CD4-positive, alpha-beta memory T cell (primary cell): ENCODE measurements around the gene PLPP3. TPM values are rescaled to one million over a fixed set of nuclear protein-coding genes. Genes with fewer than 3 reads are reported as not detected.

Experiments
- CTCF ChIA-PET: fragments of 350-600 bp; sonication (Branson Sonifier 250); formaldehyde crosslinking; loops from one replicate; lab custom pipeline; 2021; ENCODE audit warnings: inconsistent platforms; ENCODE audit not compliant: partially characterized antibody; lab: Charles Lee
- POLR2A ChIA-PET: fragments of 350-600 bp; sonication (Branson Sonifier 250); formaldehyde crosslinking; loops from one replicate; lab custom pipeline; 2021; ENCODE audit not compliant: partially characterized antibody; lab: Charles Lee
- DNase-seq, 5 donors: peaks; one replicate each; pipeline versions ENCODE4 v3.0.0 to v3.0.0-alpha.2; 2020 to 2022; ENCODE audit warnings: mixed read lengths in 1 of 5
- H3K27ac ChIP-seq: one replicate; pipeline ENCODE4 v1.7.0; 2013; ENCODE audit warnings: low read depth, low read length
- H3K27me3 ChIP-seq: 2 replicates; pipeline ENCODE4 v1.7.0; 2013; ENCODE audit warnings: mild to moderate bottlenecking, low read length, moderate library complexity; ENCODE audit not compliant: insufficient read depth
- H3K36me3 ChIP-seq: 2 replicates; pipeline ENCODE4 v1.7.0; 2013; ENCODE audit warnings: mild to moderate bottlenecking, low read length, moderate library complexity; ENCODE audit not compliant: insufficient read depth
- H3K4me1 ChIP-seq: 2 replicates; pipeline ENCODE4 v1.7.0; 2013; ENCODE audit warnings: mild to moderate bottlenecking, low read length, moderate library complexity; ENCODE audit not compliant: insufficient read depth
- H3K4me3 ChIP-seq, 2 donors: one replicate each; pipeline ENCODE4 v1.7.0; 2013; ENCODE audit warnings: low read length in 2 of 2, mild to moderate bottlenecking in 1 of 2
- H3K9me3 ChIP-seq, 2 donors: one replicate each; pipeline ENCODE4 v1.7.0; 2013; ENCODE audit warnings: low read length in 2 of 2, control low read depth in 1 of 2; ENCODE audit not compliant: control insufficient read depth in 1 of 2
- H3K27ac Mint-ChIP-seq, 7 donors: one replicate each; pipeline ENCODE4 v1.8.0; 2020 to 2021; ENCODE audit warnings: mixed read lengths in 7 of 7, mild to moderate bottlenecking in 6 of 7, inconsistent platforms in 3 of 7, moderate library complexity in 3 of 7
- H3K27me3 Mint-ChIP-seq, 2 donors: one replicate each; pipeline ENCODE4 v1.8.0; 2020 to 2021; ENCODE audit warnings: mixed read lengths in 2 of 2
- H3K36me3 Mint-ChIP-seq, 2 donors: one replicate each; pipeline ENCODE4 v1.8.0; 2020 to 2021; ENCODE audit warnings: mixed read lengths in 2 of 2, inconsistent platforms in 1 of 2, mild to moderate bottlenecking in 1 of 2
- H3K4me1 Mint-ChIP-seq, 4 donors: one replicate each; pipeline ENCODE4 v1.8.0; 2020 to 2021; ENCODE audit warnings: mixed read lengths in 4 of 4, mild to moderate bottlenecking in 1 of 4
- H3K4me3 Mint-ChIP-seq, 8 donors: one replicate each; pipeline ENCODE4 v1.8.0; 2020 to 2021; ENCODE audit warnings: mixed read lengths in 8 of 8, mild to moderate bottlenecking in 7 of 8, moderate library complexity in 6 of 8, inconsistent platforms in 3 of 8
- H3K9me3 Mint-ChIP-seq, 8 donors: one replicate each; pipeline ENCODE4 v1.8.0; 2020 to 2021; ENCODE audit warnings: mixed read lengths in 8 of 8, mild to moderate bottlenecking in 5 of 8, inconsistent platforms in 3 of 8, moderate library complexity in 1 of 8
- intact Hi-C: fragments of 100-400 bp; cut with micrococcal nuclease; formaldehyde crosslinking; loops from one replicate; pipeline ENCODE4 v1.15.1; 2023
- polyA plus RNA-seq, 2 donors: library from polyadenylated mRNA; unstranded; fragments of 300-500 nt; fragmentation: Illumina TruSeq; gene quantifications; one replicate each; pipeline ENCODE4 v1.2.3, GENCODE V29; 2021
- total RNA-seq, 2 experiments: library from RNA; stranded (reverse); gene quantifications; one replicate each; pipeline ENCODE4 v1.2.3, GENCODE V29; 2021

The PLPP3 gene
- total and polyA plus RNA-seq, 4 experiments from 2014 or later: 0.61 to 0.94 TPM; not detected in 2

GRCh38 chr1:56484695-56485094 lies 94.7 kb downstream of the PLPP3 start:
- Histone ChIP-seq H3K27ac (no peak overlapping the region), H3K36me3 (no peaks in the 10 kb centered on the region), H3K9me3 (no peaks in the 10 kb centered on the region), H3K27me3 (no peaks in the 10 kb centered on the region), H3K4me3 (no peak overlapping the region), H3K4me1 (no peaks in the 10 kb centered on the region)
- POLR2A ChIA-PET: no interaction called here
- Mint-ChIP-seq H3K27me3 (peaks cover 5 to 10% of the 10 kb centered on the region in 2 donors), H3K9me3 (peaks cover 0 to 18% (median 3%) of the 10 kb centered on the region in 8 donors), H3K4me3 (no peak overlapping the region), H3K4me1 (no peaks in the 10 kb centered on the region), H3K36me3 (no peaks in the 10 kb centered on the region), H3K27ac (no peak overlapping the region)
- CTCF ChIA-PET: no interaction called here
- intact Hi-C loops: no loop called here
- no peak for DNase-seq

GRCh38 chr1:56483104-56483503 lies 96.3 kb downstream of the PLPP3 start:
- H3K27me3 Mint-ChIP-seq: peaks cover 13 to 20% of the 10 kb centered on the region in 2 donors
- H3K9me3 Mint-ChIP-seq: peaks cover 0 to 15% (median 3%) of the 10 kb centered on the region in 8 donors
- intact Hi-C loops: no loop called here
- Histone ChIP-seq H3K9me3 (no peaks in the 10 kb centered on the region), H3K4me1 (no peaks in the 10 kb centered on the region), H3K27ac (no peak overlapping the region), H3K36me3 (no peaks in the 10 kb centered on the region), H3K4me3 (no peak overlapping the region), H3K27me3 (no peaks in the 10 kb centered on the region)
- POLR2A ChIA-PET: no interaction called here
- no peak for DNase-seq
- no peak overlapping the region for H3K27ac Mint-ChIP-seq
- H3K4me3 Mint-ChIP-seq: no peak overlapping the region
- CTCF ChIA-PET: no interaction called here
- no peaks in the 10 kb centered on the region for H3K4me1 Mint-ChIP-seq
- H3K36me3 Mint-ChIP-seq: no peaks in the 10 kb centered on the region

- Histone ChIP-seq H3K4me3 (no peak overlapping the region), H3K27ac (no peak overlapping the region), H3K36me3 (no peaks in the 10 kb centered on the region), H3K4me1 (no peaks in the 10 kb centered on the region), H3K27me3 (no peaks in the 10 kb centered on the region), H3K9me3 (no peaks in the 10 kb centered on the region)
- Mint-ChIP-seq H3K9me3 (peaks cover 0 to 15% (median 3%) of the 10 kb centered on the region in 8 donors), H3K27ac (no peak overlapping the region), H3K4me1 (no peaks in the 10 kb centered on the region), H3K4me3 (no peak overlapping the region), H3K27me3 (peaks cover 13 to 20% of the 10 kb centered on the region in 2 donors), H3K36me3 (no peaks in the 10 kb centered on the region)
- ChIA-PET POLR2A (no interaction called here), CTCF (no interaction called here)
- no peak for DNase-seq
- intact Hi-C loops: no loop called here
Observed at GRCh38 chr1:56482486-56482885, 96.9 kb downstream of the PLPP3 start.

- Mint-ChIP-seq H3K4me1 (no peaks in the 10 kb centered on the region), H3K4me3 (no peak overlapping the region), H3K27ac (no peak overlapping the region), H3K36me3 (no peaks in the 10 kb centered on the region), H3K9me3 (peaks cover 0 to 20% (median 3%) of the 10 kb centered on the region in 8 donors), H3K27me3 (peaks cover 16 to 27% of the 10 kb centered on the region in 2 donors)
- ChIA-PET POLR2A (no interaction called here), CTCF (no interaction called here)
- Histone ChIP-seq H3K9me3 (no peaks in the 10 kb centered on the region), H3K36me3 (no peaks in the 10 kb centered on the region), H3K4me1 (no peaks in the 10 kb centered on the region), H3K27ac (no peak overlapping the region), H3K27me3 (no peaks in the 10 kb centered on the region), H3K4me3 (no peak overlapping the region)
- DNase-seq: no peak
- intact Hi-C loops: no loop called here
Observed at GRCh38 chr1:56481140-56481694, 98.1 kb downstream of the PLPP3 start.

GRCh38 chr1:56478734-56479133 lies 100.6 kb downstream of the PLPP3 start:
- H3K4me1 Mint-ChIP-seq: no peaks in the 10 kb centered on the region
- DNase-seq: no peak
- CTCF ChIA-PET: no interaction called here
- Histone ChIP-seq H3K27me3 (no peaks in the 10 kb centered on the region), H3K27ac (no peak overlapping the region), H3K9me3 (no peaks in the 10 kb centered on the region), H3K4me3 (no peak overlapping the region), H3K4me1 (no peaks in the 10 kb centered on the region), H3K36me3 (no peaks in the 10 kb centered on the region)
- H3K36me3 Mint-ChIP-seq: no peaks in the 10 kb centered on the region
- H3K27ac Mint-ChIP-seq: no peak overlapping the region
- H3K9me3 Mint-ChIP-seq: peaks cover 0 to 15% (median 1%) of the 10 kb centered on the region in 8 donors
- peaks cover 15 to 35% of the 10 kb centered on the region in 2 donors for H3K27me3 Mint-ChIP-seq
- POLR2A ChIA-PET: no interaction called here
- intact Hi-C loops: no loop called here
- no peak overlapping the region for H3K4me3 Mint-ChIP-seq

- Mint-ChIP-seq H3K36me3 (no peaks in the 10 kb centered on the region), H3K9me3 (peaks cover 0 to 7% (median under 1%) of the 10 kb centered on the region in 8 donors), H3K27ac (no peak overlapping the region), H3K4me3 (no peak overlapping the region), H3K4me1 (no peaks in the 10 kb centered on the region), H3K27me3 (peaks cover 15 to 35% of the 10 kb centered on the region in 2 donors)
- Histone ChIP-seq H3K36me3 (no peaks in the 10 kb centered on the region), H3K4me1 (no peaks in the 10 kb centered on the region), H3K4me3 (no peak overlapping the region), H3K9me3 (no peaks in the 10 kb centered on the region), H3K27ac (no peak overlapping the region), H3K27me3 (no peaks in the 10 kb centered on the region)
- ChIA-PET CTCF (no interaction called here), POLR2A (no interaction called here)
- intact Hi-C loops: no loop called here
- DNase-seq: no peak
Observed at GRCh38 chr1:56477164-56478111, 101.9 kb downstream of the PLPP3 start.

- no peak overlapping the region for H3K27ac Mint-ChIP-seq
- Histone ChIP-seq H3K27ac (no peak overlapping the region), H3K9me3 (no peaks in the 10 kb centered on the region), H3K4me1 (no peaks in the 10 kb centered on the region), H3K27me3 (no peaks in the 10 kb centered on the region), H3K36me3 (no peaks in the 10 kb centered on the region), H3K4me3 (no peak overlapping the region)
- H3K4me1 Mint-ChIP-seq: no peaks in the 10 kb centered on the region
- no peaks in the 10 kb centered on the region for H3K36me3 Mint-ChIP-seq
- POLR2A ChIA-PET: no interaction called here
- CTCF ChIA-PET: no interaction called here
- peak overlapping the region in 1 of 8 donors; percentile 28 for H3K4me3 Mint-ChIP-seq
- intact Hi-C loops: no loop called here
- peaks cover 8 to 23% of the 10 kb centered on the region in 2 donors for H3K27me3 Mint-ChIP-seq
- peaks cover 0 to 5% (median 2%) of the 10 kb centered on the region in 8 donors for H3K9me3 Mint-ChIP-seq
- no peak for DNase-seq
Observed at GRCh38 chr1:56473582-56474270, 105.6 kb downstream of the PLPP3 start.
